Tibial nerve (tissue), 3 donors: ENCODE results near the gene CASP7.

Source experiments
- CTCF ChIP-seq, 5 experiments: fragments of 200-600 bp in 3 of 5; fragments of 450-650 bp in 2 of 5; sonication (generic) in 3 of 5; IDR thresholded peaks; one replicate each; pipeline ENCODE4 v1.5.1; 2016 to 2019; ENCODE audit warnings: antibody characterized with exemption in 5 of 5, mild to moderate bottlenecking in 3 of 5, moderate library complexity in 2 of 5
- POLR2A ChIP-seq, 2 donors: fragments of 450-650 bp; IDR thresholded peaks; one replicate each; pipeline ENCODE4 v1.6.1; 2017; ENCODE audit warnings: antibody characterized with exemption in 2 of 2, mild to moderate bottlenecking in 2 of 2, moderate library complexity in 2 of 2

- no peak for TF ChIP-seq POLR2A (IDR thresholded peaks at IDR 0.05)
- no peak for TF ChIP-seq CTCF (IDR thresholded peaks at IDR 0.05)
These were observed 27.8 kb upstream of the CASP7 start for GRCh38 chr10:113651898-113652297.
